Ramos (cell line): ENCODE data around the gene TOP3B.

Experiments used
- in situ Hi-C: fragments of 300-500 bp; cut with MboI; formaldehyde crosslinking; loops from one replicate; pipeline ENCODE4 v1.14.3; 2022; ENCODE audit warnings: low sequenced_read_pairs; ENCODE audit not compliant: unreplicated experiment

The TOP3B gene

DNA sequence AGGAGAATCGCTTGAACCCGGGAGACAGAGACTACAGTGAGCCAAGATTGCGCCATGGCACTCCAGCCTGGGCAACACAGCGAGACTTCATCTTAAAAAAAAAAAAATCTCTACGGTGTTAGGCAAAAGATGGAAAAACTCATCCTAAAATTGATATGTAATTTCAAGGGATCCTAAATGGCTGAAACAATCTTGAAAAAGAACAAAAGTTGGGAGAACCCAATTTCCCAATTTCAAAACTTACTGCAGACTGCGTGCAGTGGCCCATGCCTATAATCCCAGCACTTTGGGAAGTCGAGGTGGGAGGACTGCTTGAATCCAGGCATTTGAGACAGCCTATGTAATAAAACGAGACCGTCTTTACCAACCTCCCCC, 31.7 kb upstream of the TOP3B start:
- in situ Hi-C loops: no loop called here

GRCh38 chr22:22013559-22014284, 31.1 kb upstream of the TOP3B start:
- in situ Hi-C loops: no loop called here

- in situ Hi-C loops: no loop called here
Observed at GRCh38 chr22:22011964-22012363, 29.4 kb upstream of the TOP3B start.

DNA sequence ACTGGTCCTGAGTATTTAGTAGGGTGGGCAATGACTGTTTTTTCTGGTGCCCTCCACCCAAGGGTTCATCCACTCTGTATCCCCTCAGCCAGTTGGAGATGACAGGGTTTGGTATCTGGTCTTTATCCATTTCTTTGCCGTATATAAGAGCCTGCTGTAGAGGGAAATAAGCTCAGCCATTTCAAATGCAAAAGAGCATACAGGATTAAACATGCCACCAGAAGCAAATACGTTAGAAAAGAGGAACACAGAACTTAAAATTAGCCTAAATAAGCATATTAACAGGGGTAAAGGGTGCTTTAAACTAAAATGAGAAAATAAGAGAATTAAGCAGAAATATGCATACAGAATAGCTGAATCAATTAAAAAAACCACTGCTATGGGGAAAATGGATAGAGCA, 27.8 kb upstream of the TOP3B start:
- in situ Hi-C loops: no loop called here

DNA sequence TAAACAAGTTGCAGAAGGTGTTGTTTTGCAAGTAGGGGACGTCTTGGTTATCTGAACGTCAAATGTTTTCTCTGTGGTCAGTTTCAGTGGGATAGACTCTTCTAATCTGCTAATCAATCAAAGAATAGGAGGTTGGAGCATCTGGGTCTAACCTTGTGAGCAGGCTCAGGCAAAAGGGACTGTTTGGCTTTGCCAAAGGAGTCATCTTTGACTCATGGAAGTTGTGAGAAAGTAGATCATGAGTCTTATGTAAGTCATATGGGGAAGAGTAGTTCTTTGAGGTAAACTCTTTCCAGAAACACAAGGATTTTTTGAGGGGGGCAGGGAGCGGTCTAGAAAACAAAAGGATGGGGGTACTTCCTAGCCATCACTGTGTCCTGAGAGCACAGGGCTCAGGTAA, 27.1 kb upstream of the TOP3B start:
- in situ Hi-C loops: no loop called here

DNA sequence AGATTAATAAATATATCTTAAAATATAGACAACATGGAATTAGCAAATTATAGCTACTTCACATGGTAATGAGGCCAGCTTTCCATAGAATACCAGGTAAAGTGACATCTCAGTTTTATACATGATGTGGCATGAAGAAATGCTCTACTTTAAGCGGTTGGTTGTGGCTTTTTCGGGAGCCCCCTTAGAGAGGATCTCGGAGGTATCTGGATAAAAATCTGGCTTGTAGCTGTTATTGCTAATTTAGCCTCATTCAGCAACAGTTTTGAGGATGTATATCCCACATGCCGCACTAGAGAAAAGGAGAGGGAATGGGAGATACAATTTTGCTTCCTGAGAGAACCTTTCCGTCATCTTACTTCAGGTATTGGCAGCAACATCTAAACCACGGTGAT, 24.0 kb upstream of the TOP3B start:
- in situ Hi-C loops: no loop called here

DNA sequence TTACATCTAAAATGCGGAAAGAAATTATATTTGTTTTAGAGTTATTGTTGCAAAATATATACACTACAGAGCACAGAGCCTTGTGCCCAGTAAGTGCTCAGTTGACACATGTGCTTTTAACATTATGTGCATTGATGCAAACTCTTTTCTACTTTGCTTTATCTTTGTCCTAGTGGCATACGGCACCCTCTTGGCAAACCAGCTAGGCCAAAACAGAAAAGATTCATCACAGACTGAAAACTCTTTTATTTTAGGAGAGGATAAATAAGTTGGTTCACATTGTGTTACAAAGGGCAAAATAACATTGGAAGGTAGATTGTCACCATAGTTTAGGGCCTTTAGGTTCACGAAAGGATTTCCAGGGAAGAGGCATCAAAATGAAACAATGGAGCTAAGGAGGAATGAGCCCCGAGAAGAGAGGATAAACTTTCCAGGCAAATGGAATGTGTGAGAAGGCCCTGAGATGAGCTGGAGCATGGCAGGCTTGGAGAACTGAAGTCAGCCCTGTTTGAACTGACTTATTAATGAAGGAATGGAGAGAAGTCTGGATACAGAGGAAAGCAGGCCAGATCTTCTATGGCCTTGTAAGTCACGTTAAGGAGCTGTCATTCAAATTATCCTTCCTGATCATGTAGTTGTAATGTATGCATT, 23.5 kb upstream of the TOP3B start:
- in situ Hi-C loops: no loop called here

DNA sequence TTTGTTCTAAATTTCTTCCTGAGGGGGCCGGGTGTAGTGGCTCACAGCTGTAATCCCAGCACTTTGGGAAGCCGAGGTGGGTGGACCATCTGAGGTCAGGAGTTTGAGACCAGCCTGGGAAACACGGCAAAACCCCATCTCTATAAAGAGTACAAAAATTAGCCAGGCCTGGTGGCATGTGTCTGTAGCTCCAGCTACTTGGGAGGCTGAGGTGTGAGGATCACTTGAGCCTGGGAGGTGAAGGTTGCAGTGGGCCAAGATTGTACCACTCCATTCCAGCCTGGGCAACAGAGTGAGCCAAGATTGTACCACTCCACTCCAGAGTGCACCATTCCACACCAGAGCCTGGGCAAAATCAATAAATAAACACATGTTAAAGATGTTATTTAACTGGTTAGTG, 20.6 kb upstream of the TOP3B start:
- in situ Hi-C loops: no loop called here

DNA sequence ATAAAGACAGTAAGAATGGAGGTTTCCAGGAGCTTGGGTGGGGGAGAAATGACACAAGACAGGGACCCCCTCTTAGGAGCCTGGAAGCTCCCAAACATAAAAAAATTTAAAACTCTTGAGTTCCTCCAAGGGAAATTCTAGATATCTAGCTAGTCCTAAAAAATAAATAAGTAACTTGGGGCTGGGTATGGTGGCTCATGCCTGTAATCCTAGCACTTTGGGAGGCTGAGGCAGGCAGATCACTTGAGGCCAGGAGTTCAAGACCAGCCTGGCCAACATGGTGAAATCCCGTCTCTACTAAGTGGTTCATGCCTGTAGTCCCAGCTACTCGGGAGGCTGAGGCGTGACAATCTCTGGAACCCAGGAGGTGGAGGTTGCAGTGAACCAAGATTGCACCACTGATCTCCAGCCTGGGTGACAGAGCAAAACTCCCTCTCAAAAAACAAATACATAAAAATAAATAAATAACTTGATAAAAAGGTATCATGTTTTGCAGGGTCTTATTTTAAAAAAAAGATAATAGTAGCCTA, 20.0 kb upstream of the TOP3B start:
- in situ Hi-C loops: no loop called here

- in situ Hi-C loops: no loop called here
Observed at GRCh38 chr22:22001664-22002525, 19.3 kb upstream of the TOP3B start.

GRCh38 chr22:21998595-21999247, 16.1 kb upstream of the TOP3B start:
- in situ Hi-C loops: no loop called here

DNA sequence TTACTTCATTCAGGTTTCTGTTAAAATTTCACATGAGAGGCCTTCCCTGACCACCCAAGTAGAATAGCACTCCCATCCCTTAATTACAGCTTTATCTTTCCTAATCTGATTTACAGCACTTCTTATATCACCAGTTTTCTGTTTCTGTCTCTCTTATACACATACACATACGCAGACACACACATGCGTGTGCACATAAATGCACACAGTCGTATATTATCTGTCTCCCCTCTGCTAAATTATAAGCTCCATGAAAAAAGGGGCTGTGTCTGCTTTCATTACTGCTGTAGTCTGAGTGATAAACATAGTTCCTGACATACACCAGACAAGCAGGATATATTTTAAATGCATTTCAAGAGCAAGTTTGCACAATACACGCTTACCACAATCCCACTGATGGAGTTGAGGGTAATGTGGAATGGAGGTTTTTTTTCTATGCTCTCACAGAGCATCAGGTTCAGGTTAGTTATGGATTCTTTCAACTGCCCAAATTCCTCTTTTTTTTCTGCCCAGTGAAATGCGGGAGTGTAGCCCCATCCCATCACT, 13.7 kb upstream of the TOP3B start:
- in situ Hi-C loops: no loop called here

DNA sequence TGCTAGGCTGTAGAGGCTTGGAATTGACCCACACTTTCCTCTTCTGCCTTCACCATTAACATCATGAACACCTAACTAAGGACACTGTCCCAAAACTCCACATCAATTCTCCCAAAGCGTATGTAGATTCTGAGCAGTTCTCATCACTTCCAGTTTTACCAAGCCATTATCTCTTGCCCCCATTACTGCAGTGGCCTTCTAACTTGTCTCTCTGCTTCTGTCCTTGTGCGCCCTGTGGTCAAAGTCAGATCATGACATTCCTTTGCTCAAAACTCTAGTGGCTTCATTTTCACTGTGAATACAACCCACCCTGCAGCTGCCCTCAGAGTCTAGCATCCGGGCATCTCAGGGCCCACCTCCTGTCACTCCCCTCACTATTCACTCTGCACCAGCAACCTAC, 13.1 kb upstream of the TOP3B start:
- in situ Hi-C loops: no loop called here

GRCh38 chr22:21994881-21995444, 12.4 kb upstream of the TOP3B start:
- in situ Hi-C loops: no loop called here

- in situ Hi-C loops: no loop called here
Observed at GRCh38 chr22:21992593-21993237, 10.1 kb upstream of the TOP3B start.

- in situ Hi-C loops: no loop called here
Observed at GRCh38 chr22:21991774-21992173, 9.2 kb upstream of the TOP3B start.

GRCh38 chr22:21991304-21991596, 8.7 kb upstream of the TOP3B start:
- in situ Hi-C loops: no loop called here

- in situ Hi-C loops: no loop called here
Observed at GRCh38 chr22:21990445-21991303, 8.1 kb upstream of the TOP3B start.

GRCh38 chr22:21989049-21989448, 6.5 kb upstream of the TOP3B start:
- in situ Hi-C loops: no loop called here
